ENCODE measurements around the gene PLA2G4B. TPM values are rescaled to one million over a fixed set of nuclear protein-coding genes. Genes with fewer than 3 reads are reported as not detected.

The PLA2G4B gene
- total RNA-seq, 1 donor from 2014 or later, result 4.3 TPM

- no peak for DNase-seq (ENCODE audit: low spot score)
These were observed 32.1 kb upstream of the PLA2G4B start for GRCh38 chr15:41806291-41807181.

DNA sequence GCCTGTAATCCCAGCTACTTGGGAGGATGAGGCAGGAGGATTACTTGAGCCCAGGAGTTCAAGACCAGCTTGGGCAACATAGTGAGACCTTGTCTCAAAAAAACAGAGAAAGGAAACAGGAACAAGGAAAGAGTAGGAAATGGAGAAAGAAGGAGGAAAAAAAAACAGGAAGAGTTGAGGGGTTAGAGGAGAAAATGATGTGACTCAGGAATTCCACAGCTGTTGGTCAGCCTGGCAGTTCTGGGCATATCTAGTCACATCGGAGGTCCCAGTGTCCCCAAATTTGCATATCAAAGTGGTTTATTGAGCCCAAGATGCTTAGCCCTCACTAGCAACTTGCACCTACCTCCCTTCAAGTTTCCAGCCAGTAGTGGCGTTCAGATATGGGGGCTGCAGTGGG, 29.5 kb upstream of the PLA2G4B start:
- DNase-seq (ENCODE audit: low spot score), result no peak

DNA sequence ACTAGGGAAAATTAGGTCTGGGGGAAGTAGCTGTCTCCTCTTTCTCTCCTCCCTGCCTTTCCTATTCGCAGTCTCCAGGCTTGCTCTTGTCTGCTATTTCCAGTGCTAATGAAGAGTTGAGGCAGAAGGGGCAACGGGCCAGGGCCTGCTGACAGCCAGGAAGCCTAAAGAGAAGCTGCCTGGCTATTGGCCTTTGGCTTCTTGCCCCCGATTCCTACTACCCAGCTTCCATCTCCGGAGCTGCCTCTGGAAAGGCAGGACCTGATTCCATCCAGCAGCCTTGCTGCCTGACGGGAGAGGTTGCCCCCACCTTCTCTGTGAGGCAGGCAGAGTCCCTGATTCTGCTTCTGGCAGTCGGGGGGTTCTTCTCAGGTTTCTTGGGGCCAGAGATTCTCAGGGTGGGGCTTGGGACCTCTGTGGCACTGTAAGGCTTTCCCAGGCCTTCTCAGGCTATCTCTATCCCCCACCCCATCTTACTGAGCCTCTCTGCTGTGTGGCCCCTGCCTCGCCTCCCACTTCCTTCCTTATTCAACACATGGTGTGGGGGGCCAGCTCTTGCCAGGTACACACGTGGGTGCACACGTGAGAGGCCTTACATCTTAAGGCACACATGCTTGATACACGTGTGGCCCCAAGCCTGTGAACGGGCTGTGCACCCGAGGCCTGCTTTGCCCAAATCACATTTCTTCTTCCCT, 29.0 kb upstream of the PLA2G4B start:
- DNase-seq (ENCODE audit: low spot score), result no peak

- DNase-seq (ENCODE audit: low spot score), result no peak
These were observed 27.8 kb upstream of the PLA2G4B start for GRCh38 chr15:41810651-41811431.

GRCh38 chr15:41811432-41812195, 27.0 kb upstream of the PLA2G4B start:
- no peak for DNase-seq (ENCODE audit: low spot score)

DNA sequence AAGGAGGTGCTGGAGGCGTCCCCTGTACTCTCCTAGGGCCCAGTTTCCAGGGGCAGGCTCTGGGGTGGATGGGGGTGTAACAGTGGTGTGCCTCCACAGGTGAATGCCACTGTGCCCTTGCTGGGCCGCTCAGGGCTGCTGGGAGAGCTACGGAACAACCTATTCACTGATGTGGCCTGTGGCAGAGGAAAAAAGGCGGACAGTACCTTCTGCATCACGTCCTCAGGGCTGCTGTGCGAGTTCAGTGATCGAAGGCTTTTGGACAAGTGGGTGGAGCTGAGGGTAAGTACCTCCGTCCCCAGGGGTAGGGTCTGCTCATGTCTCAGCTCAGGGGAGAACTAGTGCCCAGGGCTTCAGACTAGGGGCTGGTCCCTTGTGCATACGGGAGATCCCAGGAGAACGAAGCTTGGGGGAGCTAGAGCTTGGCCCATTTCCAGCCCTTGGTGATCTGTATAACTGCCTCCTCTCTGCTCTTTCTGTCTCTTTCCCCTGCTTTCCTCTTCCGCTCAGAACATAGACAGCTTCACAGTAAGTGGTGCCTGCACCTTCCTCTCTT, 25.7 kb upstream of the PLA2G4B start:
- no peak for DNase-seq (ENCODE audit: low spot score)

DNA sequence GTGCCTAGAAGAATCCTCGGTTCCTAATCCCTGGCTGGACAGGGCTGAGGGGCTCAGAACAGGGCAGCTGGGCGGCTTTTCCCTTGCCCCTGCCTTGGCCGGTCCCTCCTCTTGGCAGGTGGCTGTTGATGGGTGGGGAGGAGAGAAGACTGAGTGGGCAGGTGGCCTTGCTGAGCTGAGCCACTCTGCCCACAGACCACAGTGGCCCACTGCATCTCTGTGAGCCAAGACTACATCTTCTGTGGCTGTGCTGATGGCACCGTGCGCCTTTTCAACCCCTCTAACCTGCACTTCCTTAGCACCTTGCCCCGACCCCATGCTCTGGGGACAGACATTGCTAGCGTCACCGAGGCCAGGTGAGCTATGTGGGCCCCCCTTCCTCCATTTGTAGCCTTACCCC, 25.2 kb upstream of the PLA2G4B start:
- no peak for DNase-seq (ENCODE audit: low spot score)

GRCh38 chr15:41814534-41814933, 24.1 kb upstream of the PLA2G4B start:
- no peak for DNase-seq (ENCODE audit: low spot score)

- no peak for DNase-seq (ENCODE audit: low spot score)
These were observed 21.9 kb upstream of the PLA2G4B start for GRCh38 chr15:41816788-41817187.

- no peak for DNase-seq (ENCODE audit: low spot score)
These were observed 21.3 kb upstream of the PLA2G4B start for GRCh38 chr15:41817327-41817726.

GRCh38 chr15:41817781-41818180, 20.9 kb upstream of the PLA2G4B start:
- DNase-seq (ENCODE audit: low spot score), result no peak

GRCh38 chr15:41819455-41820050, 19.1 kb upstream of the PLA2G4B start:
- DNase-seq (ENCODE audit: low spot score), result no peak

GRCh38 chr15:41820791-41821423, 17.7 kb upstream of the PLA2G4B start:
- DNase-seq (ENCODE audit: low spot score), result no peak

GRCh38 chr15:41821831-41822230, 16.8 kb upstream of the PLA2G4B start:
- DNase-seq (ENCODE audit: low spot score), result no peak

GRCh38 chr15:41822471-41822870, 16.2 kb upstream of the PLA2G4B start:
- DNase-seq (ENCODE audit: low spot score), result no peak

DNA sequence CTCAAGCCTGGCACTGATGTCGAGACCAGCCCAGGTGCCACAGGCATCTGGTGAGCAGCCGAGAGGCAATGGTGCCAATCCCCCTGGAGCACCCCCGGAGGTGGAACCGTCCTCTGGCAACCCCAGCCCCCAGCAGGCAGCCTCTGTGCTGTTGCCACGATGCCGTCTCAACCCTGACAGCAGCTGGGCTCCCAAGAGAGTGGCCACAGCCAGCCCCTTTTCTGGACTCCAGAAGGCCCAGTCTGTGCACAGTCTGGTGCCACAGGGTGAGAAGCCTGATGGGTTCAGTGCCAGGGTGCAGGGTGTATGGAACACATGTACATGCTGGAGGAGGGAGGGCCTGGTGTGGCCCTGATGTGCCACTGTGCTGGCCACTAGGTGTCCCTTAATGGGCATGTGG, 15.7 kb upstream of the PLA2G4B start:
- DNase-seq (ENCODE audit: low spot score), result no peak

- no peak for DNase-seq (ENCODE audit: low spot score)
These were observed 15.1 kb upstream of the PLA2G4B start for GRCh38 chr15:41823502-41823901.

- DNase-seq (ENCODE audit: low spot score), result no peak
These were observed 14.4 kb upstream of the PLA2G4B start for GRCh38 chr15:41824062-41824745.

DNA sequence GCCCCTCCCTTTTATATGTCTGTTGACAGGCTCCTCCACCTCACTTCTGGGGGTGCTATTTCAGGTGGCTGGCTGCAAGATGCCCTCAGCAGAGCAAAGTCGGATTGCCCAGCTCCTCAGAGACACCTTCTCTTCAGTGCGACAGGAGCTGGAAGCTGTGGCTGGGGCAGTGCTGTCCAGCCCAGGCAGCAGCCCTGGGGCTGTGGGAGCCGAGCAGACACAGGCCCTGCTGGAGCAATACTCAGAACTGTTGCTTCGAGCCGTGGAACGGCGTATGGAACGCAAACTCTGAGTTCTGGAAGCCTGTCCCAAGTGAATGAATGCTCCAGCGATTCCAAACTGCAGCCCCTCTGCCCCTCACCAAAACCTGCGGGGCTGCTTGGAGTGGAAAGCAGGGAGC, 13.5 kb upstream of the PLA2G4B start:
- DNase-seq (ENCODE audit: low spot score), result no peak
